HEK293T (cell line): ENCODE results near the gene RNF227.
A peak's percentile ranks its signal among the peaks of the same experiment; 100 is the strongest.

ENCODE experiments used
- CTCF ChIA-PET: fragments of 350-600 bp; formaldehyde crosslinking; extraction: SDS; loops from one replicate; lab custom pipeline; 2021; ENCODE audit warnings: antibody characterized with exemption, inconsistent platforms; lab: Yijun Ruan, JAX
- POLR2A ChIA-PET: fragments of 350-600 bp; formaldehyde crosslinking; extraction: SDS; loops from one replicate; lab custom pipeline; 2020; ENCODE audit warnings: antibody characterized with exemption, inconsistent platforms; lab: Yijun Ruan, JAX
- DNase-seq: peaks from one replicate; pipeline ENCODE4 v3.0.0; 2012; ENCODE audit warnings: mixed read lengths; ENCODE audit errors: extremely low spot score
- ARNT ChIP-seq: fragments of 450-650 bp; IDR thresholded peaks from 2 replicates; pipeline ENCODE4 v1.6.1; 2017; ENCODE audit warnings: mild to moderate bottlenecking
- BHLHE40 ChIP-seq: fragments of 450-650 bp; IDR thresholded peaks from 2 replicates; pipeline ENCODE4 v1.6.1; 2016; ENCODE audit warnings: mild to moderate bottlenecking, moderate library complexity, borderline replicate concordance
- CTBP1 ChIP-seq: fragments of 450-650 bp; IDR thresholded peaks from 2 replicates; pipeline ENCODE4 v1.6.1; 2016; ENCODE audit warnings: borderline replicate concordance
- ELF4 ChIP-seq: fragments of 450-650 bp; IDR thresholded peaks from 2 replicates; pipeline ENCODE4 v1.6.1; 2017; ENCODE audit warnings: antibody characterized with exemption
- FOXA1 ChIP-seq: fragments of 450-650 bp; IDR thresholded peaks from 2 replicates; pipeline ENCODE4 v1.6.1; 2016; ENCODE audit warnings: mild to moderate bottlenecking
- FOXK2 ChIP-seq: fragments of 450-650 bp; IDR thresholded peaks from 2 replicates; pipeline ENCODE4 v1.6.1; 2016; ENCODE audit warnings: mild to moderate bottlenecking
- FOXM1 ChIP-seq: fragments of 450-650 bp; IDR thresholded peaks from 2 replicates; pipeline ENCODE4 v1.6.1; 2017; ENCODE audit warnings: mild to moderate bottlenecking, borderline replicate concordance
- HDGF ChIP-seq: fragments of 450-650 bp; IDR thresholded peaks from 2 replicates; pipeline ENCODE4 v1.6.1; 2017; ENCODE audit warnings: antibody characterized with exemption, borderline replicate concordance
- L3MBTL2 ChIP-seq: fragments of 450-650 bp; conservative IDR thresholded peaks from 2 replicates; pipeline ENCODE4 v1.6.1; 2016; ENCODE audit warnings: mild to moderate bottlenecking
- LEF1 ChIP-seq: fragments of 450-650 bp; IDR thresholded peaks from 2 replicates; pipeline ENCODE4 v1.6.1; 2017; ENCODE audit warnings: mild to moderate bottlenecking, borderline replicate concordance
- NFRKB ChIP-seq: fragments of 450-650 bp; IDR thresholded peaks from 2 replicates; pipeline ENCODE4 v1.6.1; 2016; ENCODE audit warnings: mild to moderate bottlenecking, moderate library complexity
- SP1 ChIP-seq: fragments of 450-650 bp; IDR thresholded peaks from 2 replicates; pipeline ENCODE4 v1.6.1; 2017
- SUZ12 ChIP-seq: fragments of 450-650 bp; IDR thresholded peaks from 2 replicates; pipeline ENCODE4 v1.6.1; 2016; ENCODE audit warnings: mild to moderate bottlenecking
- TARDBP ChIP-seq: fragments of 450-650 bp; IDR thresholded peaks from 2 replicates; pipeline ENCODE4 v1.6.1; 2016
- ZNF384 ChIP-seq: fragments of 450-650 bp; IDR thresholded peaks from 2 replicates; pipeline ENCODE4 v1.6.1; 2016
- TF ChIP-seq, protein P1 (sequence below): fragments of 450-650 bp; IDR thresholded peaks from 2 replicates; pipeline ENCODE4 v1.6.1; 2016

Gene RNF227

DNA sequence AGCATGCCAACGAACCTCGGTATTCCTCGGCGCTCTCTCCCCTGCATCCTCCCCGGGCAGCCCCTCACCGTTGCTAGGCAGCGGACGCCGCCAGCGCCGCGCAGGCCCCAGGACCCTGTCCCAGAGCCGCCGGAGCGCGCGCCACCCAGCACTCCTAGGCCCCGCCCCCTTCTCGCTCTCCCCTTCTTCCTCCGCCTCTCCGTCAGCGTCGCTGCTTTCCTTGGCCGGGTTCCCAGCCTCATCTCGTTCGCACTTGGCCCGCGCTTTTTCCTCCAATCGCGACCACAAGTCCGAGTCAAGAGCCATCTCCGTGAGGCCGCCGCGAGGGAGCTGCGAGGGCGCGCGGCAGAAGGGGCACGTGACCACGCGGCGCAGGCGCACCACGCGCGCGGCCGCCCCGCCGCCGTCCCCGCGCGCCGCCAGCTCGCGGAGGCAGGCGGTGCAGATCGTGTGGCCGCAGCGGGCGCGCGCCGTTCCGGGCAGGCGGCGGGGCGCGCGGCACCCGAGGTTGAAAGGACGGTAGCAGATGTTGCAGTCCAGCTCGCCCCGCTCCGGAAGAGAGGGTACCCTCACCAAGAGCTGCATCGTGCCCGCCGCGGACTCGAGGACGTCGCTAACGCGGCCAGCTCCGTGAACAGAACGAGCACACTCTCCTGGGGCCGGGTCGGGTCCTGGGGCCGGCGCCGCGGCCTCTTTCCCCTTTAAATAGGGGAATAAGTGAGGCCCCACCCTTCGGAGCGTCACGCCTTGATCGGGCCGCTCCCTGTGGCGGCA is at the start of gene RNF227:
RNF227 (minus strand) TSS at position 679 of the 774 bp plus-strand sequence; CDS start at position 585, 94 bp downstream.
- peak; percentile 83 for DNase-seq
- ChIA-PET POLR2A (interaction anchor here (0.7 to 6.0 kb wide), 22 partner anchors 9 to 295 kb away, joined by 3 to 69 read pairs (median 4); partner anchors contain the start of genes AURKB, CNTROB, KDM6B and NAA38), CTCF (interaction anchor here (1.1 to 2.8 kb wide), 3 partner anchors 74 to 142 kb away, joined by 3 to 14 read pairs (median 7); no protein-coding TSS in a partner anchor)
- TF ChIP-seq HDGF: no peak
- no peak for TF ChIP-seq SP1
- peak; percentile 64; the same call in 1 of the 2 replicates for TF ChIP-seq FOXM1
- peak; percentile 98 for TF ChIP-seq L3MBTL2
- no peak for TF ChIP-seq SUZ12
- no peak for TF ChIP-seq CTBP1

DNA sequence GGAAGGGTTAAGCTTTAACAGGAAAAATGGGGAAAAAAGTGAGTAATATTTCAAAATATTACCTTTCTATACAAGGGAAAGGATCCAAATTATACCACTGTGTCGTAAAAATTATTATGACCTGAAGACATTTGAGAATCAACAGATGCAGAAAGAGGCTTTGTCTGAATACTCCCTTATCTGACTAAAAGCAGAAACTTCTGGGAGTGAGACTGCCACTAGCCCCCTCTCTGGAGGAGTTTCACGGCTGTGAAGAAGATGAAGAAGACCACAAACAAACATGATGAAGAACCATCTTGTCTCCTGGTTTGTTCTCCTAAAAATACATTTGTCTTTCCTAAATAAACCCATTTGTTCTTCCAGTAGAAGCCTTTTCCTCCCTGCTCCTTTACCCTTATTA is 45.3 kb upstream of the RNF227 start:
- DNase-seq: no peak
- ChIA-PET POLR2A (interaction anchor here (1.0 kb wide), 1 partner anchor 28 kb away, joined by 3 read pairs; no protein-coding TSS in a partner anchor), CTCF (interaction anchor here (0.7 kb wide), 1 partner anchor 50 kb away, joined by 9 read pairs; no protein-coding TSS in a partner anchor)
- TF ChIP-seq TARDBP (no peak), BHLHE40 (no peak), HDGF (no peak), SP1 (no peak), FOXK2 (no peak), ELF4 (no peak), SUZ12 (no peak), ARNT (no peak), ZNF384 (no peak), CTBP1 (no peak), LEF1 (no peak), L3MBTL2 (no peak), FOXA1 (no peak), FOXM1 (no peak), NFRKB (no peak)
- TF ChIP-seq, protein P1, sequence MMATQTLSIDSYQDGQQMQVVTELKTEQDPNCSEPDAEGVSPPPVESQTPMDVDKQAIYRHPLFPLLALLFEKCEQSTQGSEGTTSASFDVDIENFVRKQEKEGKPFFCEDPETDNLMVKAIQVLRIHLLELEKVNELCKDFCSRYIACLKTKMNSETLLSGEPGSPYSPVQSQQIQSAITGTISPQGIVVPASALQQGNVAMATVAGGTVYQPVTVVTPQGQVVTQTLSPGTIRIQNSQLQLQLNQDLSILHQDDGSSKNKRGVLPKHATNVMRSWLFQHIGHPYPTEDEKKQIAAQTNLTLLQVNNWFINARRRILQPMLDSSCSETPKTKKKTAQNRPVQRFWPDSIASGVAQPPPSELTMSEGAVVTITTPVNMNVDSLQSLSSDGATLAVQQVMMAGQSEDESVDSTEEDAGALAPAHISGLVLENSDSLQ: no peak

DNA sequence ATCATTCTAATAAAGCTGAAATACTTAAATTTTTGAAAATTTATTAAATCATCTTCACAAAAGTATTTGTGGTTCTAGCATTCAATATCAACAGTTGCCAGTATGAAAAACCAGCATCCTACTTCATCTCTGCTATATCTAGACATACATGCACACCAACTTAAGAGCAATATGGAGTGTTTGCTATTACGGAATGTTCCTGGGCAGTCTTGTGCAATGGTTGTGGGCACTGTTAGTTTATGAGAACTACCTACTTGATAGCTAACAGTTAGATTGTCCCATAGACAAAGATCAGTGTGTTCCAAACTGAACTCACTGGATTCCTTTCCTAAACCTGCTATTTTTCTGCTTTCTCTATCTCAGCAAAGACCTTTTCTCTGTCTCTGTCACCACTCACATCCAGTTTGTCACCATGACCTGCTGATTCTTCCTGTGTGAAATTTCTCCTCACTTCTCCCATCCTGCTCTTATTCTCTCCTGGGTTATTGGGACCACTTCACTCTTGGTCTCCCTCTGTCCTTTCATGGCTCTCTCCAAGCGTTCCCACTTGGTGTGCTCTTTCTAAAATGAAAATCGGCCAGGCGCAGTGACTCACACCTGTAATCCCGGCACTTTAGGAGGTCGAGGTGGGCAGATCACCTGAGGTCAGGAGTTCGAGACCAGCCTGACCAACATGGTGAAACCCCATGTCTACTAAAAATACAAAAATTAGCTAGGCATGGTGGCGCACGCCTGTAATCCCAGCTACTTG is 43.6 kb upstream of the RNF227 start:
- CTCF ChIA-PET: interaction anchor here (0.6 kb wide), 1 partner anchor 117 kb away, joined by 5 read pairs; no protein-coding TSS in a partner anchor
- TF ChIP-seq HDGF: no peak
- TF ChIP-seq LEF1: no peak
- TF ChIP-seq NFRKB: no peak
- TF ChIP-seq BHLHE40: no peak
- TF ChIP-seq SUZ12: no peak
- TF ChIP-seq SP1: no peak
- TF ChIP-seq TARDBP: no peak
- TF ChIP-seq, protein P1: no peak
- TF ChIP-seq ELF4: no peak
- TF ChIP-seq ZNF384: no peak
- TF ChIP-seq FOXK2: no peak
- TF ChIP-seq L3MBTL2: no peak
- no peak for TF ChIP-seq FOXM1
- TF ChIP-seq FOXA1: no peak
- no peak for TF ChIP-seq CTBP1
- no peak for TF ChIP-seq ARNT
- no peak for DNase-seq
- POLR2A ChIA-PET: no interaction called here

DNA sequence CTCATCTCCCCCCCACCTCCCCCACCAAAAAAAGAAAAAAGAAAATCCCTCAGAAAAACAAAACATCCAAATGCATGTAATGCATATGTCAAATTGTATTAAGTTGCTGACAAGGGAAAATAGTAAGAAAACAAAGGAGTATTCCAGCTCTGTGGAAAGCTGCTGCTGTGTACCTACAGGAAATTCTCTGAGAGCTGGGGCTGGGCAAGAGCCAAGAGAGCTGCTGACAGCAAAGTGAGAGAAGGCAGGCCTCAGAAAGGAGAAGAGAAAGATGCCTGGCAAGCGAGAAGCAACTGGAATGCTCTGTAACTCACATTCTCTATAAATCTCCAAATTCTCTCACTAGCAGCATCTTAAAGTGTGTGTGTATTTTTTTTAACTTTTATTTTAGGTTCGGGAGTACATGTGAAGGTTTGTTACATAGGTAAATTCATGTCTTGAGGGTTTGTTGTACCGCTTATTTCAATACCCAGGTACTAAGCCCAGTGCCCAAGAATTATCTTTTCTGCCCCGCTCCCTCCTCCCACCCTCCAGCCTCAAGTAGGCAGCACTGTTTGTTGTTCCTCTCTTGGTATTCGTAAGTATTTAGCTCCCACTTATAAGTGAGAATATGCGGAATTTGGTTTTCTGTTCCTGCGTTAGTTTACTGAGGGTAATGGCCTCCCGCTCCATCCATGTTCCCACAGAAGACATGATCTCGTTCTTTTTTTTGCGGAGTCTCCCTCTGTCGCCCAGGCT is 40.3 kb upstream of the RNF227 start:
- no peak for TF ChIP-seq SUZ12
- no peak for TF ChIP-seq FOXM1
- TF ChIP-seq CTBP1: no peak
- TF ChIP-seq ARNT: no peak
- no peak for TF ChIP-seq FOXA1
- no peak for TF ChIP-seq FOXK2
- no peak for TF ChIP-seq LEF1
- TF ChIP-seq ELF4: no peak
- TF ChIP-seq SP1: no peak
- TF ChIP-seq, protein P1: no peak
- TF ChIP-seq L3MBTL2: no peak
- no peak for TF ChIP-seq ZNF384
- TF ChIP-seq NFRKB: no peak
- TF ChIP-seq HDGF: no peak
- no peak for TF ChIP-seq TARDBP
- ChIA-PET CTCF (no interaction called here), POLR2A (interaction anchor here (1.2 kb wide), 1 partner anchor 24 kb away, joined by 3 read pairs; the partner anchor contains the start of genes CNTROB and TRAPPC1)
- no peak for DNase-seq
